A673 (cell line): ENCODE results near the gene ATP2A3. TPM values are rescaled to one million over a fixed set of nuclear protein-coding genes. Genes with fewer than 3 reads are reported as not detected.

Experiments
- BruUV-seq: library from RNA; stranded (reverse); fragments of 400-500 nt; replicated peaks from 2 replicates; lab custom pipeline; 2021; lab: Mats Ljungman, UMichigan
- CTCF ChIA-PET: fragments of 300-600 bp; sonication (Branson Sonifier 250); formaldehyde crosslinking; loops from one replicate; lab custom pipeline; 2022; ENCODE audit warnings: antibody characterized with exemption; lab: Charles Lee
- POLR2A ChIA-PET: fragments of 300-600 bp; sonication (Branson Sonifier 250); formaldehyde crosslinking; loops from one replicate; lab custom pipeline; 2022; ENCODE audit warnings: antibody characterized with exemption; ENCODE audit not compliant: low non-redundant PET; lab: Charles Lee
- DNase-seq: peaks from one replicate; pipeline ENCODE4 v3.0.0-alpha.2; 2015; ENCODE audit warnings: low spot score
- H3K27ac ChIP-seq: fragments of 200-600 bp; sonication (generic); 2 replicates; pipeline ENCODE4 v1.5.1; 2016; ENCODE audit warnings: mixed run types, low read depth, mild to moderate bottlenecking, mixed read lengths, antibody characterized with exemption, low read length; ENCODE audit not compliant: poor library complexity, severe bottlenecking
- H3K27me3 ChIP-seq: fragments of 200-600 bp; sonication (generic); replicated peaks from 2 replicates; pipeline ENCODE4 v1.6.1; 2017; ENCODE audit warnings: mixed run types, low read depth, mild to moderate bottlenecking, mixed read lengths, antibody characterized with exemption, low read length; ENCODE audit not compliant: insufficient read depth, poor library complexity
- H3K36me3 ChIP-seq: fragments of 200-600 bp; sonication (generic); 2 replicates; pipeline ENCODE4 v1.6.1; 2016; ENCODE audit warnings: mixed run types, mild to moderate bottlenecking, mixed read lengths, antibody characterized with exemption, low read length; ENCODE audit not compliant: insufficient read depth, poor library complexity, severe bottlenecking
- H3K4me1 ChIP-seq: fragments of 200-600 bp; sonication (generic); 2 replicates; pipeline ENCODE4 v1.6.1; 2017; ENCODE audit warnings: mixed run types, mild to moderate bottlenecking, mixed read lengths, antibody characterized with exemption, low read length; ENCODE audit not compliant: insufficient read depth, poor library complexity, severe bottlenecking
- H3K4me3 ChIP-seq: fragments of 200-600 bp; sonication (generic); 2 replicates; pipeline ENCODE4 v1.5.1; 2016; ENCODE audit warnings: low read depth, mixed run types, mild to moderate bottlenecking, mixed read lengths, low read length; ENCODE audit not compliant: poor library complexity, severe bottlenecking
- H3K9me3 ChIP-seq: fragments of 200-600 bp; sonication (generic); 2 replicates; pipeline ENCODE4 v1.6.1; 2016; ENCODE audit warnings: mixed run types, low read depth, mild to moderate bottlenecking, mixed read lengths, antibody characterized with exemption, low read length; ENCODE audit not compliant: poor library complexity, severe bottlenecking
- EZH2 ChIP-seq: fragments of 200-600 bp; sonication (generic); IDR thresholded peaks from 2 replicates; pipeline ENCODE4 v1.6.1; 2017; ENCODE audit warnings: borderline replicate concordance, low read depth, mild to moderate bottlenecking, mixed read lengths, antibody characterized with exemption, low read length; ENCODE audit not compliant: poor library complexity, severe bottlenecking
- intact Hi-C: fragments of 100-400 bp; cut with micrococcal nuclease; formaldehyde crosslinking; loops from one replicate; pipeline ENCODE4 v1.10.0; 2022; ENCODE audit not compliant: unreplicated experiment
- total RNA-seq: library from RNA; stranded (reverse); gene quantifications from 2 replicates; pipeline ENCODE4 v1.2.3, GENCODE V29; 2021
- TF ChIP-seq, protein P1 (sequence below): fragments of 300-800, 200-600 bp; sonication (generic); conservative IDR thresholded peaks from 2 replicates; pipeline ENCODE4 v1.5.1; 2017; ENCODE audit warnings: low read depth, mild to moderate bottlenecking, antibody characterized with exemption, low read length, moderate library complexity, mixed read lengths

The ATP2A3 gene
- total RNA-seq, 1 experiment from 2014 or later = 0.17 TPM

DNA sequence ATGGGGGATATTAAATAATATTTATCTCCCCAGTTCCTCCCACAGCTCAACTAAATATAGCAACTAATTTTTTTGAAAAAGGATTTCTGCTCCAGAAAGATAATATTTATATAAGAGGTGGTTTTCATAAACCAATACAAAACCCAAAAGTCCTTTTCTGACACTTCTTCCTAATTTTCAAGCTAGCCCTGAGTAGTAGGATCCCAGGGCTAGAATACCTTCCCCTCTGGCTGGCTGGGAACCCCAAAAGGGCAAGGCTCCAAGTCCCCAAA lies 1.3 kb downstream of the ATP2A3 start:
- no peak overlapping the region for H3K27ac ChIP-seq
- H3K4me1 ChIP-seq = no peaks in the 10 kb centered on the region
- H3K27me3 ChIP-seq = peaks cover 44% of the 10 kb centered on the region
- POLR2A ChIA-PET = no interaction called here
- no peak overlapping the region for H3K4me3 ChIP-seq
- TF ChIP-seq, protein P1, sequence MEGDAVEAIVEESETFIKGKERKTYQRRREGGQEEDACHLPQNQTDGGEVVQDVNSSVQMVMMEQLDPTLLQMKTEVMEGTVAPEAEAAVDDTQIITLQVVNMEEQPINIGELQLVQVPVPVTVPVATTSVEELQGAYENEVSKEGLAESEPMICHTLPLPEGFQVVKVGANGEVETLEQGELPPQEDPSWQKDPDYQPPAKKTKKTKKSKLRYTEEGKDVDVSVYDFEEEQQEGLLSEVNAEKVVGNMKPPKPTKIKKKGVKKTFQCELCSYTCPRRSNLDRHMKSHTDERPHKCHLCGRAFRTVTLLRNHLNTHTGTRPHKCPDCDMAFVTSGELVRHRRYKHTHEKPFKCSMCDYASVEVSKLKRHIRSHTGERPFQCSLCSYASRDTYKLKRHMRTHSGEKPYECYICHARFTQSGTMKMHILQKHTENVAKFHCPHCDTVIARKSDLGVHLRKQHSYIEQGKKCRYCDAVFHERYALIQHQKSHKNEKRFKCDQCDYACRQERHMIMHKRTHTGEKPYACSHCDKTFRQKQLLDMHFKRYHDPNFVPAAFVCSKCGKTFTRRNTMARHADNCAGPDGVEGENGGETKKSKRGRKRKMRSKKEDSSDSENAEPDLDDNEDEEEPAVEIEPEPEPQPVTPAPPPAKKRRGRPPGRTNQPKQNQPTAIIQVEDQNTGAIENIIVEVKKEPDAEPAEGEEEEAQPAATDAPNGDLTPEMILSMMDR = no peak
- TF ChIP-seq EZH2 = peak; percentile 14
- CTCF ChIA-PET = no interaction called here
- H3K9me3 ChIP-seq = no peaks in the 10 kb centered on the region
- intact Hi-C loops = no loop called here
- DNase-seq = no peak
- no peaks in the 10 kb centered on the region for H3K36me3 ChIP-seq
- no TSS peak for BruUV-seq

DNA sequence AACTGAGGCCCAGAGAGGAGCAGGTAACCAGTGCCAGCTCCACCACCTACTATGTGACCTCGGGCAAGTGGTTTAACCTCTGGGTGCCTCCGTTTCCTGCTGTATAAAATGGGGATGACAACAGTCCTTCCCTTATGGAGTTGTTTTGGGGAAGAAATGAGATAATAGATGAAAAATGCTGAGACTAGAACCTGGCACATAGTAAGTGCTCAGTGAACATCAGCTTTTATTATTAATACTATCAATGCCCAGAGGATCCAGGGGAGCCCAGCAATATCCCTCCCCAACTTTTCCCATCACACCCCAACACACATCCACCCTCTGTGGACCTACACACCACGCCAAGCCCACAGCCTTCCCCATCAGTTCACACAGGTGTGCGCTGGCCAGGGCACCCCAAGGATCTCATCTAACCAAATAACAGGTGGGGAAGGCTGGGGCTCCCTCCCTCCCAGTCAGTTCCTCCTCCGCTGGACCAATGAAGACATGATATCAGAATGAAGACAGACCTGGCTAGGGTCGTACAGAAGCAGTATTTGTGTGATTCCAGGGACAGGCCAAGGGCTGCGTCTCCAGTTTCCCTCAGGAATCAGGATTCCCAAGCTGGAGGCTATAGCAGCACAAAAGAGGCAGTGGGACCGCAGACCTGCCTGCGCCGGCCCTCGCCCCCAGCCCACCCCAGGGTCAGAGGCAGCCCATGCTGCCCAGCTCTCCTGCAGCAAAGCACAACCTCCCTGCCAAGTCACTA lies 1.8 kb downstream of the ATP2A3 start:
- peaks cover 44% of the 10 kb centered on the region for H3K27me3 ChIP-seq
- CTCF ChIA-PET = no interaction called here

DNA sequence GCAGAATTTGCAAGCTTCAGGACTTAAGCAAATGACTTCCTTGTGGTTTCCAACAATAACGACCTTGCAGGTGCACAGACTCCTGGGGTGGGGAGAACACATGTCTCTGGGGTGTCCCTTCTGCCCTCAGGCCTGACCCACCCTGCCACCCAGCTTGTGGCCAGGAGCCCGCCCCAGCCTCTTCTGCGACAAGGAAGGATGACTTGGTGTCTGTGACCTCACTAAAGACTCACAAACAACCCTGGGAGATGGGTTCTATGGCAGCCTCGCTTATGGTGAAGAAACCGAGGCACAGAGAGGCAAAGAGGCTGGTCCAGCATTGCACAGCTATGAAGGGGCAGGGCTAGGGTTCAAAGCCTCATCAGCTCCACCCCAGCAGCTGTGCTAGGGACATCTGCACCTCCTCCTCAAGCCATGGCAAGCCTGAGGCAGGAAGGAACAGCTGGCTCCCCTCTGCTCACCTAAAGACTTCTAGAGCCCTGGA lies 2.6 kb downstream of the ATP2A3 start:
- Histone ChIP-seq H3K36me3 (no peaks in the 10 kb centered on the region), H3K27me3 (peaks cover 44% of the 10 kb centered on the region), H3K9me3 (no peaks in the 10 kb centered on the region), H3K4me1 (no peaks in the 10 kb centered on the region), H3K4me3 (no peak overlapping the region), H3K27ac (no peak overlapping the region)
- CTCF ChIA-PET = no interaction called here
- DNase-seq = no peak
- intact Hi-C loops = no loop called here
- POLR2A ChIA-PET = no interaction called here
- TF ChIP-seq, protein P1 = no peak
- no peak for TF ChIP-seq EZH2
- no TSS peak for BruUV-seq

More for the DNA sequence above, 1.8 kb downstream of the ATP2A3 start:
- H3K36me3 ChIP-seq = no peaks in the 10 kb centered on the region
- no peak overlapping the region for H3K27ac ChIP-seq
- TF ChIP-seq, protein P1 = no peak
- no peak for TF ChIP-seq EZH2
- H3K4me3 ChIP-seq = no peak overlapping the region
- H3K9me3 ChIP-seq = no peaks in the 10 kb centered on the region
- no TSS peak for BruUV-seq
- no peak for DNase-seq
- POLR2A ChIA-PET = no interaction called here
- no peaks in the 10 kb centered on the region for H3K4me1 ChIP-seq
- intact Hi-C loops = no loop called here
